HUES48 (cell line): Measurements from ENCODE around the gene PNPLA1.
A peak's percentile ranks its signal among the peaks of the same experiment; 100 is the strongest.

Experiments
- H3K27ac ChIP-seq: one replicate; pipeline ENCODE4 v1.7.0; 2013; ENCODE audit warnings: low read depth, low read length, inconsistent platforms
- H3K27me3 ChIP-seq: 2 replicates; pipeline ENCODE4 v1.6.1; 2013; ENCODE audit warnings: mild to moderate bottlenecking, low read length; ENCODE audit not compliant: control insufficient read depth, insufficient read depth
- H3K36me3 ChIP-seq: 2 replicates; pipeline ENCODE4 v1.6.1; 2013; ENCODE audit warnings: low read length; ENCODE audit not compliant: control insufficient read depth, insufficient read depth
- H3K4me1 ChIP-seq: 2 replicates; pipeline ENCODE4 v1.6.1; 2013; ENCODE audit warnings: mild to moderate bottlenecking, low read length; ENCODE audit not compliant: control insufficient read depth, insufficient read depth
- H3K4me3 ChIP-seq: 2 replicates; pipeline ENCODE4 v1.5.1; 2013; ENCODE audit warnings: mild to moderate bottlenecking, low read depth, low read length
- H3K9ac ChIP-seq: 2 replicates; pipeline ENCODE4 v1.6.1; 2013; ENCODE audit warnings: mild to moderate bottlenecking, low read depth, low read length, moderate library complexity
- H3K9me3 ChIP-seq: 2 replicates; pipeline ENCODE4 v1.6.1; 2013; ENCODE audit warnings: low read length; ENCODE audit not compliant: control insufficient read depth, insufficient read depth

The PNPLA1 gene

DNA sequence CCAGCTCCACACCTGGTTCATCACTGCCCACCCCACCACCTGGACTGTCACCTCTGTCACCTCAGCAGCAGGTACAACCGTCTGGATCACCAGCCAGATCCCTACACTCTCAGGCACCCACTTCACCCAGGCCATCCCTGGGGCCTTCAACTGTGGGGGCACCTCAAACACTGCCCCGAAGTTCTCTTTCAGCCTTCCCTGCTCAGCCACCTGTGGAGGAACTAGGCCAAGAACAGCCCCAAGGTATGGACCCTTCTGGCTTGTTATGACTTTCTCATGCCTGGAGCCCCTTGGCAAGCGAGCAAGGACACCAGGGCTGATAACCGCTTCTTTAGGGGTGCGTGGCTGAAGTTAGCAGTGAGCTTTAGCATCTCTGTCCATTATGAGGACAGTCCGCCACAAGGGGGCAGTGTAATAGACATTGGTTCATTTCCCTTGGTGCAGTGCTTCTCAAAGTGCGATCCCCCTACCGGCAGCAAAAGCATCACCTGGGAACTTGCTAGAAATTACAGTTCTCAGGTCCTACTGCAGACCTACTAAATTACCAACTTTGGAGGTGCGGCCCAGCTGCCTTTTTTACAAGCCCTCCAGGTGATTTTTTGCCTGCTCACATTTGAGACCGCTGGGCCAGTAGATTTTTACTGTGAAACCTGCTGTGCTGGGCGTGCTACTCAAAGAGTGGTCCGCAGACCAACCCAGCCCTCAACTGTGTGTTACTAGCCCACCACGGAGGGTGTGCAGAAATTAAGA, 32.5 kb downstream of the PNPLA1 start:
- Histone ChIP-seq H3K4me1 (no peaks in the 10 kb centered on the region), H3K9me3 (no peaks in the 10 kb centered on the region), H3K9ac (no peak overlapping the region), H3K27me3 (no peaks in the 10 kb centered on the region), H3K27ac (no peak overlapping the region), H3K4me3 (no peak overlapping the region), H3K36me3 (no peaks in the 10 kb centered on the region)

DNA sequence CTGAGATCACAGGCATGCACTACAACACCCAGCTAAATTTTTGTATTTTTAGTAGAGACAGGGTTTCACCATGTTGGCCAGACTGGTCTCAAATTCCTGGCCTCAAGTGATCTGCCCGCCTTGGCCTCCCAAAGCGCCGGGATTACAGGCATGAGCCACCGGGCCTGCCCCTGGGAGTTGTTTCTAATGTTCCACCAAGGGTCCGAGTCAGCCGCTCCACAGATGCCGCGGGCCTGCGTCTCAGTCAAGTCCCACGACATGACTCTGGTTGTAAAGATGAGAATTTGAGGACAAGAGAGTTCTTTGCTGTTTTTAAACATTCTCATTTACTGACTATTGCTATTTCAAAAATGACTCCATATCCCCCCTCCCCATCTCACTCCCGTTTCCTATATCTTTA, 36.0 kb downstream of the PNPLA1 start:
- Histone ChIP-seq H3K36me3 (no peaks in the 10 kb centered on the region), H3K4me3 (no peak overlapping the region), H3K27ac (no peak overlapping the region), H3K4me1 (no peaks in the 10 kb centered on the region), H3K9ac (no peak overlapping the region), H3K9me3 (no peaks in the 10 kb centered on the region), H3K27me3 (no peaks in the 10 kb centered on the region)

DNA sequence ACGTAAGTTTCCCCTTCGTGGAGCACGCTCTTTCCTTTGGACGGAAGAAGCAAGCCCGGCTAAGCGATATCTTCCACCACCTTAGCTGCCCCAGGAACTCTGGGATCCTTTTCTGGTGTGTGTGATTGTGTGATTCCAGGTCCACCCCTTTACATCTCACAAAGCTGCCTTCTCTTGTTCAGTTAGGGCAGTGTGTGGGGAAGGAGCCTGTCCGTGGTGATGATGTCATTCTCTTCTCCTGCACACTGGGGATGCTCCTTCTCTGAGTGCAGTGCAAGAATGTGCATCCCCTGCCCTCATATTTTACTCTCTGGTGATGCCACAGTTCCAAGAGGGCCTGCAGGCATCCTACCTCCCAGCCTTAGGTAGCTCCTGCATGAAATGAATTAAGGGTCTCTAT, 36.5 kb downstream of the PNPLA1 start:
- no peaks in the 10 kb centered on the region for H3K36me3 ChIP-seq
- no peak overlapping the region for H3K4me3 ChIP-seq
- H3K9me3 ChIP-seq = no peaks in the 10 kb centered on the region
- H3K27me3 ChIP-seq = no peaks in the 10 kb centered on the region
- H3K4me1 ChIP-seq = no peaks in the 10 kb centered on the region
- H3K27ac ChIP-seq = no peak overlapping the region
- H3K9ac ChIP-seq = no peak overlapping the region

DNA sequence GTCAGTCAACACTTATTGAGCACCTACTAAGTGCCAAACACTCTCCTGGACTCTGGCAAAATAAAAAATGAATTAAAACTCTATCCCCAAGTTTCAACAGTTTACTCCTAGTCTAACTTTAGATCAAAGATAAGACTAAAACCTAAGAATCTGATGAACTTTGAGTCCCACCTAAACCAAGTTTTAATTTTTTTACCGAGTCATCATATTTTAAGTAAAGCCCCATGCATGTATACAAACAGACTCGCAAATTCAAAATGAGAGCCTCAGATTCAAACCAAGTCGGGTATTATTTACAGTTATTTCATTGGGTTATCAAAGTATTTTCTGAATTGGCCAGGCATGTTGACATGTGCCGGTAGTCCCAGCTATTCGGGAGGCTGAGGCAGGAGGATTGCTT, 38.7 kb downstream of the PNPLA1 start:
- Histone ChIP-seq H3K27ac (no peak overlapping the region), H3K36me3 (no peaks in the 10 kb centered on the region), H3K9me3 (no peaks in the 10 kb centered on the region), H3K4me3 (no peak overlapping the region), H3K9ac (no peak overlapping the region), H3K27me3 (no peaks in the 10 kb centered on the region), H3K4me1 (no peaks in the 10 kb centered on the region)

DNA sequence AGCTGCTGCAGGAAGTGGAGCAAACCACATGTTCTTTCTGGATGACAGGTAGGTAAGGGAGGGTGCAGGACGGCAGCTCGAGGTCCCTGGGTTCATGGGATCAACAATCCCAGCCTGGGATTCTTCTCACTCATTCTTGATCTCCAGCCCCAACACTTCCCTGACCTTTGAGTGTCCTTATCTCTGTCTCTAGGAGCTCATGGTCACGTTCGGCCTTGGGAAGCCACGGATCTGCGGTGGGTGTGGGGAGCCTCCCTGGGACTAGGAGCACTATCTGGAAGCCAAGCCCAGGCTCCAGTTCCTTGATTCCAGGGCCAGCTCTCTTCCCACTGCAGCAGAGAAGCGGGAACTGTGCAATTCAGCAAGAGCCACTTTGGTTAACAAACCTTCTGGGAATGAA, 39.3 kb downstream of the PNPLA1 start:
- H3K9me3 ChIP-seq = no peaks in the 10 kb centered on the region
- no peak overlapping the region for H3K9ac ChIP-seq
- H3K4me1 ChIP-seq = peaks cover 6% of the 10 kb centered on the region; the same call in 1 of the 2 replicates
- no peak overlapping the region for H3K4me3 ChIP-seq
- no peak overlapping the region for H3K27ac ChIP-seq
- H3K36me3 ChIP-seq = no peaks in the 10 kb centered on the region
- H3K27me3 ChIP-seq = no peaks in the 10 kb centered on the region

DNA sequence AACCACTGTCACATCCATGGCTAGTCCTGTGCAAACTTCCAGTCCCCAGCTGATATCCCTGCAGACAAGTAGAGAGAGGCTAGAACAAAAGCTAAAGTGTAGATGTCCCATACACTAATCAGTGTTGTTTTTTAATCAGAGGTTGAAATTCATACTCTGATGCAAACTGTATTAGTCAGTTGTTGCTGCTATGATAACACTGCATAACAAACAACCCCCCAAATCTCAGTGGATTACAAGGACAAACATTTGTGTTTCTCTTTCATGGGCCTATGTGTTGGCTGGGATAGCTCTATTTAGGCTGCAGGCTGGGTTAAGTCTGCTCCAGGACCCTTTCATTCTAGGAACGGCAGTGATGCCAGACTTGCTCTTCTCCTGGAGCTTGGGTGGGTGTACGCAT, 40.0 kb downstream of the PNPLA1 start:
- H3K4me3 ChIP-seq = no peak overlapping the region
- no peaks in the 10 kb centered on the region for H3K27me3 ChIP-seq
- H3K27ac ChIP-seq = no peak overlapping the region
- H3K36me3 ChIP-seq = no peaks in the 10 kb centered on the region
- peaks cover 7% of the 10 kb centered on the region; the same call in 1 of the 2 replicates for H3K4me1 ChIP-seq
- H3K9ac ChIP-seq = no peak overlapping the region
- H3K9me3 ChIP-seq = no peaks in the 10 kb centered on the region

DNA sequence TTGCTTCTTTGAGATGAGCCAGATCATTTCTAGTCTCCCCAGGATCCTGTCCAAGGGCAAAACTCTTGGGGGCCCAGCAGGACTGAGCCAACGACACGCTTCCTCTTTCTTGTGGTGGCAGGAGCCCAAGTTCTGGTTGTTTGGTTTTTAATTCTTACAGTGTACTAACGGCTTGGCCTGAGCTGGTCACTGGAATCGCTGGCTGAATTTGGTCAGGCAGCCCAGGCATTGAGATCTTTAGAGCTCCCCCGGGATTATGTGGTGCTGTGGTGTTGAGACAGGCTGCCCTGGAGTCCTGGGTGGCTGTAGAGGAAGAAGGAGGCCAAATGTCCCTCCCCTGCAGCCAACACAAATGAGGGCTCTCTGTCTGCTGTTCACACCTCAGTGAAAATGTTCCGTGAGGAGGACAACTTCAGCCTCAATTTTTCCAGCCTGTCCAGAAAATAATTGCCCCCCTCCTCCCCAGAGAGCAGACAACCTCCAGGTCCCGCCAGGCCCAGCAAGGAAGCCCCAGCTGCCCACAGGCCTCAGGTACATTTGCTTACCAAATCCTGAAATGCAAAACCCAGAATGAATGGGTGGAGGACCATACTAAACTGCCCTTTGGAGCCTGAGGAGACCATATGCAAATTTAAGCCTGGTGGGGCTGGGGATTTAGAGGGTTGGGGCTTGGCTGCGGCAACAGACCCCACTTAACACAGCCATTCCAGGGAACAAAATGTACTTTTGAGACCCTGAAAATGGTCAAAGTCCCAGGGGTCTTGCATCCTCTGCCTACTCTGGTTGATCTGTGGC, 43.2 kb downstream of the PNPLA1 start:
- no peak overlapping the region for H3K4me3 ChIP-seq
- no peak overlapping the region for H3K9ac ChIP-seq
- peaks cover 7% of the 10 kb centered on the region; the same call in 1 of the 2 replicates for H3K4me1 ChIP-seq
- H3K9me3 ChIP-seq = no peaks in the 10 kb centered on the region
- no peaks in the 10 kb centered on the region for H3K27me3 ChIP-seq
- H3K36me3 ChIP-seq = no peaks in the 10 kb centered on the region
- peak overlapping the region; percentile 15 for H3K27ac ChIP-seq

DNA sequence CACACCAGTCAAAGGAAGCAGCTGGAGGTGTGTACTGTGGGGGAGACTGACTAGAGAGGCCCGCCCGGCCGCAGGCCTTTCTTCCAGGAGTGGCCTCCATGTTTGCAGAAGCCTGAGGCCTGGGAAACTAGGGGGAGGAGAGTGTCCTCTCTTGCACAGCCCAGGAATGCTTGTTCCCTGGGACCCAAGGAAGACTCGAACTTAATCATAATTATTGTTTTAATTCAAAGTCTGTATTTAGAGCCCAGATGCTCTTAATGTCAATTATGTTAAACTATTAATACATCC, 43.7 kb downstream of the PNPLA1 start:
- Histone ChIP-seq H3K36me3 (no peaks in the 10 kb centered on the region), H3K27ac (peak overlapping the region; percentile 15), H3K4me3 (no peak overlapping the region), H3K9me3 (no peaks in the 10 kb centered on the region), H3K27me3 (no peaks in the 10 kb centered on the region), H3K4me1 (peaks cover 7% of the 10 kb centered on the region; the same call in 1 of the 2 replicates), H3K9ac (no peak overlapping the region)

DNA sequence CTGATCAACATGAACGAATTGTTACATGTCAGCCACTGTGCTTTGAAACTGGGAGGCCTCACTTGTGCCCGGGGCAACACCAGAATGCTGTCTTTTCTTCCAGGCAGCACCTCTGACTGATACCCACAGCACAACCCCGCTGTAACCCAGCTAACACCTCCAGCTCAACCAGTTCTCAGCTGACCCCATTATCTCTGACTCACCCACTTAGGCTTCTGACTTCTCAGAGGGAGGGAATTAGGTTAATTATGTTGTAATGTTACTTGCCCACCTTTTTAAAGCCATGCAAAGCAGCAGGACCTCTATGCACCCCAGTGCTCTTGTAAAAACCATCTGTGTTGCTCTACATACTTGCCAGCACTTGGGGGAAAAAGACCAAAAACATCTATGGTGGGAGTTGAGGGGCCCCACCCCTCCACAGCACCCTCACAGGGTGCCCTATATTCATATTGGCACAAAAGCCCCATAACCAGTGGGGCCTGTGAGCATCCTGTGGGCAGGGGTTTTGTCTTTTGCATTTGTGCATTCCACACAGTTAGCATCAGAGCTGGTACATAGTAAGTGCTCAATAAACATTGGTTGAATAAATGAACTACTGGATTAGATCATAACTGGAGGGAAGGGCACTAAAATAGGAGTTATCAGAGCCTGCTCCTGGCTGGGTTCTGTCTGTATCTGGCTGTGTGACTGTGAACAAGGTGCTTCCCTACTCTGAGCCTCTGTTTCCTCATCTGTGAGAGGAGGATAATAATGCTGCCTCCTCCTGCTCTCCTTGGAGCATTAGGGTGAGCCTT, 44.6 kb downstream of the PNPLA1 start:
- Histone ChIP-seq H3K9me3 (no peaks in the 10 kb centered on the region), H3K27me3 (no peaks in the 10 kb centered on the region), H3K4me3 (no peak overlapping the region), H3K9ac (no peak overlapping the region), H3K27ac (peak overlapping the region; percentile 15), H3K36me3 (no peaks in the 10 kb centered on the region), H3K4me1 (peaks cover 7% of the 10 kb centered on the region)

DNA sequence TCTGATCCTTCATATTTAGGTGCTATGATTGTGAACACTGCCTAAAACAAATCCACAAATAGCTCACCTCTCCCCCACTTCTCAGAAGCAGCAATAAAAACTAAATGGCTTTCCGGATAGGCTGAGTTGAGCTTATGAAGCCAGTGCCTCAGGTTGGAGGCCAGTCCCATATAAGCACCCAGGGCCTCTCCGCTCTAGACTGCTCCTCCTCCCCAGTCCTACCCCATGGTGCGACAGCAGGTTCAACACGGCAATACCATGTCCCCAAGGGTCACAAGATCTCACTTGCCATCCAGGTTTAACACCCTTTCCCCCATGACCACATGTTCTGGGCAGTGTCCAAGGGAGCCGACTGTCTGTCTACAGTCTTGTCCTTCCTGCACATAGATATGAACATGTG, 46.1 kb downstream of the PNPLA1 start:
- H3K27ac ChIP-seq = no peak overlapping the region
- no peaks in the 10 kb centered on the region for H3K36me3 ChIP-seq
- no peak overlapping the region for H3K4me3 ChIP-seq
- no peak overlapping the region for H3K9ac ChIP-seq
- H3K9me3 ChIP-seq = no peaks in the 10 kb centered on the region
- H3K27me3 ChIP-seq = no peaks in the 10 kb centered on the region
- peaks cover 10% of the 10 kb centered on the region for H3K4me1 ChIP-seq

DNA sequence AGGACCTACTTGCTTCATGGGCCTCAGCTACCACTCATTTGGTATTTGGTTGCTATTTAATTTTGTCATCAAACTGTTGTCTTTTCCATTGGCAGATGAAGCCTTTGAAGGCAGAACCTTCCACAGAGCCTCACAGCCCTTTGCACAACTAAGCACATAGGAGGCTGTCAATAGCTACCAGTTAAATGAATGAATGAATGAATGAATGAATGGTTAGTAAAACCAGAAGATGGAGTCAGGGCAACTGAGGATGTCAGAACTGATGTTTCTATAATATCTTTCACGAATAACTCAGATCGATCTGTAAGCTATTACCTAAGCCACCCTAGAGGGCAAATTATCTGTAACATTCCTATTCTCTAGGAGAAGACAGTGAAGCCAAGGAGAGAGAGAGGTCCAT, 47.8 kb downstream of the PNPLA1 start:
- no peaks in the 10 kb centered on the region for H3K27me3 ChIP-seq
- H3K4me1 ChIP-seq = peaks cover 10% of the 10 kb centered on the region
- no peaks in the 10 kb centered on the region for H3K36me3 ChIP-seq
- H3K27ac ChIP-seq = no peak overlapping the region
- no peak overlapping the region for H3K9ac ChIP-seq
- H3K9me3 ChIP-seq = no peaks in the 10 kb centered on the region
- no peak overlapping the region for H3K4me3 ChIP-seq
